ENCODE measurements around the gene VPS35.

Gene VPS35

GRCh38 chr16:46606231-46606630 lies 82.7 kb downstream of the VPS35 start:
- FAIRE-seq: no peak

All from G401.6 (cell line).